ENCODE results near the gene COL23A1.

The COL23A1 gene

DNA sequence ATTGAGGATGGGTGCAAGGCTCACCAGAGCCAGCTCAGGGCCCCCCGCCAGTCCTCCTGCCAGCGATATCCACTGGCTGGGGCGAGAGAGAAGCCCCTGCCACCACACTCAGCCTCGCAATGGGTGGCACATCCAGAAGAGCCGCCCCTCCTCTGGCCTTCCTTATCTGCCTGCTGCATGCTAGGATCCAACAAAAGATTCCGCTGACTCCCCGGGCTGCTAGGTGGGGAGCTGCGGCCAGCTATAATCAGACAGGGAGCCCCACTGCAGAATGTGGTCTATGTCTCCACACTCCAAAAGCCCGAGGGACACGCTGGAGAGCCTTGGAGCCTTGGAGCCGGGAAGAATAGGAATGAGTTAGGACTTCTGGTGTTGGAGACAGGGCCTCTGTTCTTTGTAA lies 32.8 kb downstream of the COL23A1 start:
- no peak for DNase-seq (ENCODE audit: low read depth in 2 of 2)

GRCh38 chr5:178555771-178556211 lies 34.4 kb downstream of the COL23A1 start:
- no peak for DNase-seq (ENCODE audit: low read depth in 2 of 2)

DNA sequence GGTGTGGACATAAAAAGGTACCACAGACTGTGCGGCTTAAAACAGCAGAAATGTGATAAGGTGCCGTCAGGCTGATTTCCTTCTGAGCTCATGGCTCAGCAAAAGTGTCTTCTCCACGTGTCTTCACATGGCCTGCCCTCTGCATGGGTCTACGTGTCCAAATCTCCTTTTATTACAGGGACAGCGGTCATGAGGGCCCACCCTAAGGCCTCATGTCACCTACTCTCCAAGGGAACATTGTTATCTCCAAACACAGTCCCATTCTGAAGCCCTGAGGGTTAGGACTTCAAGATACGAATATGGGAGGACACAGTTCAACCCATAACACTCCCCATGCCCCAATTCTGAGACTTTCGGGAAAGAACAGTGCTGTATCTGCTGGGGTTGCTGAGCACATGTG lies 35.2 kb downstream of the COL23A1 start:
- no peak for DNase-seq (ENCODE audit: low read depth in 2 of 2)

- no peak for DNase-seq (ENCODE audit: low read depth in 2 of 2)
Observed at GRCh38 chr5:178554311-178554710, 35.9 kb downstream of the COL23A1 start.

DNA sequence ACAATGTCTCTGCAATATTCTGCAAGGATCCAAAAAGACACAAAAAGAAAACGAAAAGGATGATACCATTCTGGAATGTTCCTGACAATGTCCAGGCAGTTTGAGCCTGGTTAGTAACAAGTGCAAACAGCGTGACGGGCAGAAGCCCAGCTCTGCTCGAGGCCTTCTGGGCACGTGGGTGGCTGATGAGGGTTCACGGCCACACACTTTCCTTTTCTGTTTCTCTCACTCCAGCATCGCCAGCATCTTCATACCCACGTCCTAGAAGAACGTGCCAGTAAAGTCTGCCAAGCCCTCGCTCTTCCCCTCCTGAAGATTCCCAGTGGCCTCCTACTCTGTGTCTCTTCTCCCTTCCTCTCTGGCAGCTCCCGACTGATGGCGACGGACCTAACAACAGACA lies 36.7 kb downstream of the COL23A1 start:
- no peak for DNase-seq (ENCODE audit: low read depth in 2 of 2)

DNA sequence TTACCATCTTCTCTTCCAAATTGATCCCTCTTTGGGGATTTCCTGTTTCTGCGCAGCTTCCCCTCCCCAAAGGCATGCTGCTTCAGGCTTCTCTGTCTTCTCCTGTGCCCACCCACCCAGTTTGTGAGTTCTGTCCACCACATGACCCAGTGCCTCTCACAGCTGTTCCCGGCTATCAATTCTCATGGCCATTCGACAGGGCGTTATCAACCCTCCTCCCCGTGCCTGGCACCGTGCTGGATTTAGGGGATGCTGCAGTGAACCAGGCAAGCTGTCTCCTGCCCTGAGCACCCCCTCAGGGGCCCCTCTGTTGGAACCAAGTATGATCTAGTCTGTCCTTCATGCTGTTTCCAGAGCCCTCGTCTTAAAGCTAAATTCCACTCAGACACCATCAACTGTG lies 38.7 kb downstream of the COL23A1 start:
- DNase-seq (ENCODE audit: low read depth in 2 of 2) = no peak

DNA sequence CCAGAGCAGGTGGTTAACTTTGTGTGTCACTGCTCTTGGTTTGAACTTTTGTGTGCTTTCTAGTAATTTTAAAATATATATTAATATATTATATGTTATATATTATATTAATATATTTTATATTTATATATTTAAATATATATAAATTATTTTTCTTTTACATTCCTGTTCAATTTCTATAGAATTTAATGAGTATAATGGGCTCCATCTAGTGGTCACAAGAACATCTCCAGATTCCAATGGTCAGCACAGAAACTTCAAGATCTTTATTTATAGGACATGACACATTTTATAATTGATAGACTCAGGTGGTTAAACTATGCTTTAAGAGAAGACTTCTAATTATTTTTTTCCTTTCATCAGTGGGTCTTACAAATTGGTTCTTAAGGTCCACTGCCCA lies 39.1 kb downstream of the COL23A1 start:
- no peak for DNase-seq (ENCODE audit: low read depth in 2 of 2)

- DNase-seq (ENCODE audit: low read depth in 2 of 2) = no peak
Observed at GRCh38 chr5:178548746-178549145, 41.4 kb downstream of the COL23A1 start.

GRCh38 chr5:178547753-178548415 lies 42.3 kb downstream of the COL23A1 start:
- no peak for DNase-seq (ENCODE audit: low read depth in 2 of 2)

DNA sequence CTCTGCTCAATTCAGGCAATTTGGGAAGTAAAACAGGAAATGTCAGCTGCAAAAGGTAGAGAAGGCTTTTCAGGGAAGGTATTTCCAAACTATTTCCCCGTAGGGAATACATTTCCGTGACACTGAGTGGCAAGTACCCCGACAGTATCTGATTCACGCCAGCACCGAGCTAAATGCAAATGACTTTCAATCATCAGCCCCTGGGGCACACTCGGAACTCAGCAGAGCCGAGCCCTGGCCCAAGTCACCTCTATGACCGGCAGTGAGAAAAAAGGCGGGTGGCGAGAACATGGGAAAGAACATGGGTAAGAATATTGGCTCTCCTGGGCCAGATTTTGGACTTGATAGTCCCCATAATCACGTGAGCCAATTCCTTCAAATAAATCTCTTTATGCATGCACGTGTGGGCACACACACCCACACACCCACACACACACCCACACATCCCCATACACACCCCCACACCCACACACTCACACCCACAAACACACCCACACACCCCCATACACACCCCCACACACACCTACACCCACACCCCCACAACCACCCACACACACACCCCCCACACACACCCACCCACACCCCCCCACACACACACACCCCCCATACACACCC lies 43.0 kb downstream of the COL23A1 start:
- DNase-seq (ENCODE audit: low read depth in 2 of 2) = no peak

DNA sequence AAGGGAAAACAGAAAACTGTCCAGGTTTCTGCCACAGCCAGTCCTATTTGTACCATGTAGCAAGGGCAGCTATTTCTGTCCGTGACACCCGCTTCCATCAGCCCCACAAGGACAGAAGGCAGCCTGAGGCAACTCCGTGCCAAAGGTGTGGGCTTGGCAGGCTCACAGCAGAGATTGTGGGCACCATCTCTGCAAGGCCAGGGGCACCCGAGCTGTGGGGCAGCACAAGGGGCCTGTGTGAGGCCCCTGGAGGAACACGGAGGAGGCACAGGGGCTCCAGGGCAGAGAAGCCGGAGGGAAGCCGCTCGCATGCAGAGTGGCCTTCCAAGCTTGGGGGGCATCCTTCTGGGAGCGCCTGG lies 43.5 kb downstream of the COL23A1 start:
- DNase-seq (ENCODE audit: low read depth in 2 of 2) = no peak

DNA sequence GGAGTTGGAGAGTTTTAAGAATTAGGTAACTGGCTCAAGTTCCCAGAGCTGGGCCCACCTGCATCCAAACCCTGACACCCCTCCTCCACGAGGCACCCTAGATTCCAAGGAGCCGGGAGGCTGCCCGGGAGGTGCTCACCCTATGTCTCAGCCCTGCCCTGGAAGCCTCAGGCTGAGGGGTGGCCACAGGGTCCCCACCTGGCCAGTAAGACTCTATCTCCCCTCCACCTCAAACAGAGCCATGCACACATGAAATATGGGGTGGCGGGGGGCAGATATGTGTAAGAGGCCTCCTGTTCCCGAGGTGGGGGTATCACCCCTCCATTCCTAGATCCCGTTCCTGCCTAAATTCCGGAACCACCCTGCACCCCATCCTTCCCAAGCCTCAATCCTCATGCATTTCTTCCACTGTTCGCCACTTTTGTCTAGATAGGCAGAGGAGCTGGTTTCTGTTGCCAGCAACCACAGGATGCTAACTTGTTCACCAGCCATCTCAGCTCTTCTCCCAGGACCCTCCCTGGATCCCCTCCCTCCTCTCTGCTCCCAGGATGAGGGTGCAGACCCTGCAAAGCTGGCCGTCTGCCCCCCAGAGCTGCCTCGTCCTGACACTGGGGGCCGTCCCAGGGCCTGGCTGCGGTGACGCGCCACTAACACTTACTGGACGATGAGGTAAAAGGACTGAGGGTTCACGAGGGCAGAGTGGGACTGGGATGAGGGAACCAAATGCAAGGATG lies 44.1 kb downstream of the COL23A1 start:
- no peak for DNase-seq (ENCODE audit: low read depth in 2 of 2)

DNA sequence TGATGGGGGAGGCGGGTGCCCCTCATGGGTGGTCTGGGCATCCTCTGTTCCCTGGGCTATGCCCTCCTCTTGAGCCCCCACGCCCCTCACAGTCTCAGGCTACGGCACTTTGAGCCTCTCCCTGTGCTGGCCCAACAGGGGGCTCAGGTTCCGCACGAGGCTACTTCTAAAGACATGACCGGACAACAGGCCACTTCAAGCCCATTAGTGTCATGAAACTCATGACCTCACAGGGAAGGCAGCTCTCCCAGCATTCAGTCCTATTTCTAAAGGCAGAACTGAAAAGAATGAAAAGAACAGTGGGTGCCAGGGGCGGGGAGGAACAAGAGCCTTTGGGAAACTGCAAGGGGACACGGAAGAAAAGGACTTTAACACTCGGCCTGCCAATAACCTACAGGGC lies 45.0 kb downstream of the COL23A1 start:
- DNase-seq (ENCODE audit: low read depth in 2 of 2) = no peak

GRCh38 chr5:178544166-178544834 lies 45.9 kb downstream of the COL23A1 start:
- no peak for DNase-seq (ENCODE audit: low read depth in 2 of 2)

DNA sequence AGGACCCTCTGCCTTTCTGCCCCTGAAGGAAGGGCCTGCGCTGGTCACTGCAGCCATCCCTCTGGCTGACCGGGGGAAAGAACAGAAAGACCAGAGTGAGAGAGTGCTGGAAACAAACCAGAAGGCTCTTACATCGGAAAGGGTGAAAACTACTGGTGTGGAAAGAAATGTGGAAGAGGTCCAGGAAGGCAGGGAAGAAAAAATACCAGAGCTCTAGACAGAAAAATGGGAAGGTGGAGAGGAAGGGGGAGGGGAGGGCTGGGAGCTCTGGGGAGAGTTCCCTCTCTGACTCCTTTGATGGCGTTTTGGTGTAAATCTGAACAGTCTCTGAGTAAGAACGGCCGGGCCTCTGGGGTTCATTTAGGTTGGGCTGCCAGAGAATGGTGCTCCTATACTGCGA lies 47.7 kb downstream of the COL23A1 start:
- no peak for DNase-seq (ENCODE audit: low read depth in 2 of 2)

- no peak for DNase-seq (ENCODE audit: low read depth in 2 of 2)
Observed at GRCh38 chr5:178540526-178540925, 49.7 kb downstream of the COL23A1 start.

GRCh38 chr5:178538741-178539229 lies 51.4 kb downstream of the COL23A1 start:
- no peak for DNase-seq (ENCODE audit: low read depth in 2 of 2)

- no peak for DNase-seq (ENCODE audit: low read depth in 2 of 2)
Observed at GRCh38 chr5:178537467-178538371, 52.5 kb downstream of the COL23A1 start.

GRCh38 chr5:178536541-178537466 lies 53.4 kb downstream of the COL23A1 start:
- no peak for DNase-seq (ENCODE audit: low read depth in 2 of 2)
